Trophoblast cell (in vitro differentiated cells and primary cell): ENCODE measurements around the gene FOXF1.

ENCODE experiments used
- DNase-seq, 2 donors: peaks; one replicate each; pipeline ENCODE4 v3.0.0-alpha.2; 2016
- H2AFZ ChIP-seq: 2 replicates; pipeline ENCODE4 v1.6.1; 2013; ENCODE audit warnings: low read length, moderate library complexity, mild to moderate bottlenecking; ENCODE audit not compliant: insufficient read depth, poor library complexity
- H2AK5ac ChIP-seq: 2 replicates; pipeline ENCODE4 v1.6.1; 2013; ENCODE audit warnings: mild to moderate bottlenecking, low read length
- H2BK120ac ChIP-seq: 2 replicates; pipeline ENCODE4 v1.6.1; 2013; ENCODE audit warnings: low read length, mild to moderate bottlenecking, moderate library complexity; ENCODE audit not compliant: insufficient read depth, poor library complexity
- H2BK12ac ChIP-seq: 2 replicates; pipeline ENCODE4 v1.6.1; 2013; ENCODE audit warnings: mild to moderate bottlenecking, low read length, moderate library complexity
- H2BK5ac ChIP-seq: 2 replicates; pipeline ENCODE4 v1.6.1; 2013; ENCODE audit warnings: low read length, low read depth, moderate library complexity, mild to moderate bottlenecking; ENCODE audit not compliant: poor library complexity
- H3K14ac ChIP-seq: 2 replicates; pipeline ENCODE4 v1.6.1; 2013; ENCODE audit warnings: mild to moderate bottlenecking, low read length
- H3K18ac ChIP-seq: 2 replicates; pipeline ENCODE4 v1.6.1; 2013; ENCODE audit warnings: mild to moderate bottlenecking, low read length
- H3K23ac ChIP-seq: 2 replicates; pipeline ENCODE4 v1.6.1; 2013; ENCODE audit warnings: low read length
- H3K27ac ChIP-seq: 2 replicates; pipeline ENCODE4 v1.5.1; 2013; ENCODE audit warnings: low read depth, mild to moderate bottlenecking, inconsistent platforms, low read length, moderate library complexity
- H3K27me3 ChIP-seq: 2 replicates; pipeline ENCODE4 v1.6.1; 2013; ENCODE audit warnings: inconsistent platforms, mild to moderate bottlenecking, low read length, moderate library complexity; ENCODE audit not compliant: insufficient read depth
- H3K36me3 ChIP-seq, 2 experiments: 1 replicate in 1 of 2; 2 replicates in 1 of 2; pipeline ENCODE4 v1.6.1; 2013; ENCODE audit warnings: low read length in 2 of 2, mild to moderate bottlenecking in 2 of 2, moderate library complexity in 1 of 2; ENCODE audit not compliant: insufficient read depth in 2 of 2, control insufficient read depth in 1 of 2
- H3K4ac ChIP-seq: 2 replicates; pipeline ENCODE4 v1.6.1; 2013; ENCODE audit warnings: low read depth, mild to moderate bottlenecking, low read length, moderate library complexity
- H3K4me1 ChIP-seq, 2 experiments: 1 replicate in 1 of 2; 2 replicates in 1 of 2; pipeline ENCODE4 v1.6.1; 2013; ENCODE audit warnings: low read length in 2 of 2, mild to moderate bottlenecking in 2 of 2, moderate library complexity in 1 of 2; ENCODE audit not compliant: insufficient read depth in 2 of 2, control insufficient read depth in 1 of 2
- H3K4me2 ChIP-seq: 2 replicates; pipeline ENCODE4 v1.6.1; 2013; ENCODE audit warnings: inconsistent platforms, mild to moderate bottlenecking, low read length, moderate library complexity
- H3K4me3 ChIP-seq: 2 replicates; pipeline ENCODE4 v1.5.1; 2013; ENCODE audit warnings: mild to moderate bottlenecking, low read depth, low read length, inconsistent platforms
- H3K79me1 ChIP-seq: one replicate; pipeline ENCODE4 v1.6.1; 2013; ENCODE audit warnings: low read length
- H3K79me2 ChIP-seq: 2 replicates; pipeline ENCODE4 v1.6.1; 2013; ENCODE audit warnings: low read length, mild to moderate bottlenecking; ENCODE audit not compliant: control insufficient read depth, insufficient read depth, poor library complexity
- H3K9ac ChIP-seq: 2 replicates; pipeline ENCODE4 v1.6.1; 2013; ENCODE audit warnings: mild to moderate bottlenecking, low read length
- H3K9me3 ChIP-seq: 2 replicates; pipeline ENCODE4 v1.6.1; 2013; ENCODE audit warnings: low read depth, mild to moderate bottlenecking, control low read depth, inconsistent platforms, low read length; ENCODE audit not compliant: insufficient read depth
- H4K12ac ChIP-seq: 2 replicates; pipeline ENCODE4 v1.6.1; 2013; ENCODE audit warnings: low read depth, mild to moderate bottlenecking, low read length, moderate library complexity
- H4K8ac ChIP-seq: 2 replicates; pipeline ENCODE4 v1.6.1; 2013; ENCODE audit warnings: low read depth, mild to moderate bottlenecking, low read length, moderate library complexity
- H4K91ac ChIP-seq: one replicate; pipeline ENCODE4 v1.6.1; 2013; ENCODE audit warnings: low read depth, mild to moderate bottlenecking, low read length, moderate library complexity
- WGBS: extraction: QIAGEN DNeasy Blood & Tissue Kit; methylation state at CpG from one replicate; pipeline ENCODE4 v1.1.7; 2013; ENCODE audit warnings: missing lambda C conversion rate; ENCODE audit not compliant: insufficient read length, insufficient coverage; ENCODE audit errors: extremely low coverage; 5-methylcytosine and 5-hydroxymethylcytosine counted together

FOXF1 gene

GRCh38 chr16:86553356-86553755 is 43.0 kb downstream of the FOXF1 start:
- Histone ChIP-seq H4K12ac (no peak overlapping the region), H3K27me3 (no peaks in the 10 kb centered on the region), H3K23ac (no peak overlapping the region), H3K4ac (no peak overlapping the region), H3K4me2 (no peak overlapping the region), H4K8ac (no peak overlapping the region), H2BK5ac (no peak overlapping the region), H3K36me3 (peaks cover 6 to 17% of the 10 kb centered on the region in 2 experiments), H2AK5ac (no peak overlapping the region), H3K27ac (no peak overlapping the region), H3K79me2 (peaks cover 3% of the 10 kb centered on the region), H3K4me3 (no peak overlapping the region), H3K9me3 (no peaks in the 10 kb centered on the region), H2BK12ac (no peak overlapping the region), H3K79me1 (peaks cover 7% of the 10 kb centered on the region), H2AFZ (no peak overlapping the region), H4K91ac (no peak overlapping the region), H3K9ac (no peak overlapping the region), H3K4me1 (peaks cover 3 to 6% of the 10 kb centered on the region in 2 experiments), H3K14ac (no peak overlapping the region), H2BK120ac (no peak overlapping the region), H3K18ac (no peak overlapping the region)
- DNase-seq: no peak
- no CpG with 5 or more reads among the region's 22 CpGs for WGBS

GRCh38 chr16:86554599-86554916 is 44.2 kb downstream of the FOXF1 start:
- H3K14ac ChIP-seq: peak overlapping the region; percentile 97
- H3K4me1 ChIP-seq: peaks cover 3 to 6% of the 10 kb centered on the region in 2 experiments
- peak overlapping the region; percentile 69 for H3K18ac ChIP-seq
- H3K4me3 ChIP-seq: peak overlapping the region; percentile 89
- no peak overlapping the region for H3K23ac ChIP-seq
- no peak overlapping the region for H3K27ac ChIP-seq
- H2BK5ac ChIP-seq: peak overlapping the region; percentile 83
- peak overlapping the region; percentile 50 for H2AK5ac ChIP-seq
- no peak for DNase-seq
- peaks cover 3% of the 10 kb centered on the region for H3K79me2 ChIP-seq
- peak overlapping the region; percentile 82 for H2AFZ ChIP-seq
- H2BK120ac ChIP-seq: peak overlapping the region; percentile 73
- peak overlapping the region; percentile 74 for H3K4me2 ChIP-seq
- peak overlapping the region; percentile 97 for H3K9ac ChIP-seq
- peak overlapping the region; percentile 93 for H4K91ac ChIP-seq
- H4K8ac ChIP-seq: peak overlapping the region; percentile 99
- H3K9me3 ChIP-seq: no peaks in the 10 kb centered on the region
- WGBS: no CpG with 5 or more reads among the region's 10 CpGs
- H3K79me1 ChIP-seq: peaks cover 7% of the 10 kb centered on the region
- H3K36me3 ChIP-seq: peaks cover 6 to 14% of the 10 kb centered on the region in 2 experiments
- peak overlapping the region; percentile 90 for H4K12ac ChIP-seq
- H3K27me3 ChIP-seq: no peaks in the 10 kb centered on the region
- peak overlapping the region; percentile 80 for H3K4ac ChIP-seq
- no peak overlapping the region for H2BK12ac ChIP-seq

GRCh38 chr16:86554917-86555703 is 44.8 kb downstream of the FOXF1 start, which contains the start of gene MTHFSD:
TSS of gene MTHFSD (minus strand) at chr16:86555235. CDS start at chr16:86555184, 51 bp downstream.
- Histone ChIP-seq H3K4me1 (peaks cover 3 to 6% of the 10 kb centered on the region in 2 experiments), H2AK5ac (peak within 1 kb of the TSS; percentile 50), H3K79me2 (peaks cover 3% of the 10 kb centered on the region), H3K36me3 (peaks cover 2 to 8% of the 10 kb centered on the region in 2 experiments), H3K23ac (no peak within 1 kb of the TSS), H3K9me3 (no peaks in the 10 kb centered on the region), H3K4me3 (peak within 1 kb of the TSS; percentile 89), H3K4me2 (peak within 1 kb of the TSS; percentile 76), H2BK120ac (peak within 1 kb of the TSS; percentile 73), H3K9ac (peak within 1 kb of the TSS; percentile 97), H2AFZ (peak within 1 kb of the TSS; percentile 93), H2BK12ac (no peak within 1 kb of the TSS), H2BK5ac (peak within 1 kb of the TSS; percentile 83), H3K27me3 (no peaks in the 10 kb centered on the region), H4K91ac (peak within 1 kb of the TSS; percentile 93), H4K8ac (peak within 1 kb of the TSS; percentile 99), H3K14ac (peak within 1 kb of the TSS; percentile 97), H4K12ac (peak within 1 kb of the TSS; percentile 95), H3K79me1 (peaks cover 7% of the 10 kb centered on the region), H3K27ac (no peak within 1 kb of the TSS), H3K18ac (peak within 1 kb of the TSS; percentile 69), H3K4ac (peak within 1 kb of the TSS; percentile 82)
- DNase-seq: peak; percentile 87 to 98
- WGBS: no CpG with 5 or more reads among the region's 70 CpGs

GRCh38 chr16:86555704-86556075 is 45.4 kb downstream of the FOXF1 start:
- no CpG with 5 or more reads among the region's 17 CpGs for WGBS
- peak overlapping the region; percentile 80 for H3K14ac ChIP-seq
- H3K4me3 ChIP-seq: peak overlapping the region; percentile 89
- H3K4me1 ChIP-seq: peaks cover 3 to 6% of the 10 kb centered on the region in 2 experiments
- peak overlapping the region; percentile 76 for H3K4me2 ChIP-seq
- H4K12ac ChIP-seq: peak overlapping the region; percentile 95
- peak overlapping the region; percentile 28 for H3K9ac ChIP-seq
- H3K27me3 ChIP-seq: no peaks in the 10 kb centered on the region
- peak overlapping the region; percentile 82 for H3K4ac ChIP-seq
- H4K91ac ChIP-seq: peak overlapping the region; percentile 79
- H2AFZ ChIP-seq: no peak overlapping the region
- H2AK5ac ChIP-seq: no peak overlapping the region
- H3K9me3 ChIP-seq: no peaks in the 10 kb centered on the region
- H3K27ac ChIP-seq: no peak overlapping the region
- no peak for DNase-seq
- peak overlapping the region; percentile 99 for H4K8ac ChIP-seq
- peak overlapping the region; percentile 62 for H2BK5ac ChIP-seq
- peaks cover 3% of the 10 kb centered on the region for H3K79me2 ChIP-seq
- peaks cover 2 to 6% of the 10 kb centered on the region in 2 experiments for H3K36me3 ChIP-seq
- peak overlapping the region; percentile 68 for H3K18ac ChIP-seq
- no peak overlapping the region for H3K23ac ChIP-seq
- H2BK120ac ChIP-seq: peak overlapping the region; percentile 48
- H2BK12ac ChIP-seq: no peak overlapping the region
- H3K79me1 ChIP-seq: peaks cover 7% of the 10 kb centered on the region
